Caco-2 (cell line): ENCODE data around the gene TNRC6B. TPM values are rescaled to one million over a fixed set of nuclear protein-coding genes. Genes with fewer than 3 reads are reported as not detected.

Experiments
- BruUV-seq: library from RNA; stranded (reverse); fragments of 400-500 nt; replicated peaks from 2 replicates; lab custom pipeline; 2021; lab: Mats Ljungman, UMichigan
- CTCF ChIA-PET: fragments of 300-600 bp; sonication (Branson Sonifier 250); formaldehyde crosslinking; loops from one replicate; lab custom pipeline; 2022; ENCODE audit warnings: antibody characterized with exemption; lab: Charles Lee
- POLR2A ChIA-PET: fragments of 300-600 bp; sonication (Branson Sonifier 250); formaldehyde crosslinking; loops from one replicate; lab custom pipeline; 2022; ENCODE audit warnings: antibody characterized with exemption; lab: Charles Lee
- DNase-seq, 2 experiments: peaks; one replicate each; pipeline versions ENCODE4 v3.0.0 to v3.0.0-alpha.2; 2020 to 2022
- H3K27me3 ChIP-seq: replicated peaks from 2 replicates; pipeline ENCODE4 v1.6.0; 2011; ENCODE audit warnings: low read length; ENCODE audit not compliant: control insufficient read depth, insufficient read depth
- H3K36me3 ChIP-seq: 2 replicates; pipeline ENCODE4 v1.5.1; 2011; ENCODE audit warnings: low read length; ENCODE audit not compliant: control insufficient read depth, insufficient read depth
- H3K4me1 ChIP-seq: fragments of 250-450 bp; sonication (Bioruptor Pico); 2 replicates; pipeline ENCODE4 v1.5.1; 2020; ENCODE audit warnings: mild to moderate bottlenecking
- H3K4me3 ChIP-seq: 2 replicates; pipeline ENCODE4 v1.5.1; 2011; ENCODE audit warnings: low read depth, mild to moderate bottlenecking, control low read depth, low read length
- H3K9me3 ChIP-seq: fragments of 250-450 bp; sonication (Bioruptor Pico); 2 replicates; pipeline ENCODE4 v1.5.1; 2020; ENCODE audit warnings: mild to moderate bottlenecking, moderate library complexity
- H3K27ac Mint-ChIP-seq: one replicate; pipeline ENCODE4 v1.8.0; 2022; ENCODE audit warnings: mixed read lengths; ENCODE audit not compliant: unreplicated experiment
- H3K27me3 Mint-ChIP-seq: one replicate; pipeline ENCODE4 v1.8.0; 2022; ENCODE audit warnings: mixed read lengths; ENCODE audit not compliant: insufficient read depth, unreplicated experiment
- H3K36me3 Mint-ChIP-seq: one replicate; pipeline ENCODE4 v1.8.0; 2022; ENCODE audit warnings: mild to moderate bottlenecking, mixed read lengths; ENCODE audit not compliant: insufficient read depth, unreplicated experiment
- H3K4me1 Mint-ChIP-seq: one replicate; pipeline ENCODE4 v1.8.0; 2022; ENCODE audit warnings: low read depth, mixed read lengths; ENCODE audit not compliant: unreplicated experiment
- H3K4me3 Mint-ChIP-seq: one replicate; pipeline ENCODE4 v1.8.0; 2022; ENCODE audit warnings: mild to moderate bottlenecking, moderate library complexity, mixed read lengths; ENCODE audit not compliant: unreplicated experiment
- H3K9me3 Mint-ChIP-seq: one replicate; pipeline ENCODE4 v1.8.0; 2022; ENCODE audit warnings: mixed read lengths; ENCODE audit not compliant: unreplicated experiment
- intact Hi-C: fragments of 100-400 bp; cut with micrococcal nuclease; formaldehyde crosslinking; loops from one replicate; pipeline ENCODE4 v1.10.0; 2022; ENCODE audit not compliant: unreplicated experiment
- total RNA-seq: library from RNA; stranded (reverse); gene quantifications from 2 replicates; pipeline ENCODE4 v1.2.3, GENCODE V29; 2022
- TF ChIP-seq, protein P1 (sequence below), 2 experiments: fragments of 200-600 bp in 1 of 2; IDR thresholded peaks; 1 replicate in 1 of 2; 2 replicates in 1 of 2; pipeline versions ENCODE4 v1.5.1 to v1.8.0; 2011 to 2022; ENCODE audit warnings: antibody characterized with exemption in 1 of 2, control low read depth in 1 of 2, inconsistent platforms in 1 of 2, low read depth in 1 of 2, low read length in 1 of 2, mild to moderate bottlenecking in 1 of 2, moderate library complexity in 1 of 2; ENCODE audit not compliant: insufficient read depth in 1 of 2, severe bottlenecking in 1 of 2, unreplicated experiment in 1 of 2

The TNRC6B gene
- total RNA-seq, 1 experiment from 2014 or later: 23.5 TPM

DNA sequence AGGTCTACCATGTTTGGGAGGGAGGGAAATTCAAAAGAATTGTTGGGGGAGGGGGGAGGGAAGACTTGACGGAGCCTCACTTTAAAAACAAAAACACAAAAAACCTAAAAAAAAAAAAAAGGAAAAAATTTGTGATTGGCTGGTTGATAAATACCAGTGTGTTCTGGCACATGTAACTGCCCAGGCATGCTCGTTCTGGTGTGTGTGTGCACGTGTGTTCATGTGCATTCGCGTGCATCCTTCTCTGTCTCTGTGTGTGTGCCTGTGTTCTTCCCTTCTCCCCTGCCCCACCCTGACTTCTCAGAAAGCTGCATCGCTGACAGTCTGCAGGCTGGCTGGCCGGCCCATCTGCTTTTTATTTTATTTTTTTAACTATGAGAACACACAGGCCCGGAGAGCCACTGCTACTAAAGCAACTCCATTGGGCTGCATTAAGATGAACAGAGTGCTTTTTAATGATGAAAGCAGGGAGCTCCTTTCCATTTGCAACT is 146.0 kb downstream of the TNRC6B start:
- no peak overlapping the region for H3K4me3 ChIP-seq
- POLR2A ChIA-PET: no interaction called here
- H3K27me3 ChIP-seq: no peaks in the 10 kb centered on the region
- Mint-ChIP-seq H3K36me3 (peaks cover 13% of the 10 kb centered on the region), H3K4me3 (no peak overlapping the region), H3K27me3 (no peaks in the 10 kb centered on the region), H3K27ac (no peak overlapping the region), H3K4me1 (no peaks in the 10 kb centered on the region), H3K9me3 (no peaks in the 10 kb centered on the region)
- no peaks in the 10 kb centered on the region for H3K4me1 ChIP-seq
- intact Hi-C loops: no loop called here
- CTCF ChIA-PET: no interaction called here
- TF ChIP-seq, protein P1, sequence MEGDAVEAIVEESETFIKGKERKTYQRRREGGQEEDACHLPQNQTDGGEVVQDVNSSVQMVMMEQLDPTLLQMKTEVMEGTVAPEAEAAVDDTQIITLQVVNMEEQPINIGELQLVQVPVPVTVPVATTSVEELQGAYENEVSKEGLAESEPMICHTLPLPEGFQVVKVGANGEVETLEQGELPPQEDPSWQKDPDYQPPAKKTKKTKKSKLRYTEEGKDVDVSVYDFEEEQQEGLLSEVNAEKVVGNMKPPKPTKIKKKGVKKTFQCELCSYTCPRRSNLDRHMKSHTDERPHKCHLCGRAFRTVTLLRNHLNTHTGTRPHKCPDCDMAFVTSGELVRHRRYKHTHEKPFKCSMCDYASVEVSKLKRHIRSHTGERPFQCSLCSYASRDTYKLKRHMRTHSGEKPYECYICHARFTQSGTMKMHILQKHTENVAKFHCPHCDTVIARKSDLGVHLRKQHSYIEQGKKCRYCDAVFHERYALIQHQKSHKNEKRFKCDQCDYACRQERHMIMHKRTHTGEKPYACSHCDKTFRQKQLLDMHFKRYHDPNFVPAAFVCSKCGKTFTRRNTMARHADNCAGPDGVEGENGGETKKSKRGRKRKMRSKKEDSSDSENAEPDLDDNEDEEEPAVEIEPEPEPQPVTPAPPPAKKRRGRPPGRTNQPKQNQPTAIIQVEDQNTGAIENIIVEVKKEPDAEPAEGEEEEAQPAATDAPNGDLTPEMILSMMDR (IDR thresholded peaks at IDR 0.05; ENCODE audit: insufficient read depth in 1 of 2, low read depth in 1 of 2, low read length in 1 of 2, severe bottlenecking in 1 of 2, unreplicated experiment in 1 of 2): no peak
- H3K36me3 ChIP-seq: peaks cover 1% of the 10 kb centered on the region; the same call in 1 of the 2 replicates
- H3K9me3 ChIP-seq: no peaks in the 10 kb centered on the region
- no peak for DNase-seq
- TSS peak; percentile 30 for BruUV-seq

DNA sequence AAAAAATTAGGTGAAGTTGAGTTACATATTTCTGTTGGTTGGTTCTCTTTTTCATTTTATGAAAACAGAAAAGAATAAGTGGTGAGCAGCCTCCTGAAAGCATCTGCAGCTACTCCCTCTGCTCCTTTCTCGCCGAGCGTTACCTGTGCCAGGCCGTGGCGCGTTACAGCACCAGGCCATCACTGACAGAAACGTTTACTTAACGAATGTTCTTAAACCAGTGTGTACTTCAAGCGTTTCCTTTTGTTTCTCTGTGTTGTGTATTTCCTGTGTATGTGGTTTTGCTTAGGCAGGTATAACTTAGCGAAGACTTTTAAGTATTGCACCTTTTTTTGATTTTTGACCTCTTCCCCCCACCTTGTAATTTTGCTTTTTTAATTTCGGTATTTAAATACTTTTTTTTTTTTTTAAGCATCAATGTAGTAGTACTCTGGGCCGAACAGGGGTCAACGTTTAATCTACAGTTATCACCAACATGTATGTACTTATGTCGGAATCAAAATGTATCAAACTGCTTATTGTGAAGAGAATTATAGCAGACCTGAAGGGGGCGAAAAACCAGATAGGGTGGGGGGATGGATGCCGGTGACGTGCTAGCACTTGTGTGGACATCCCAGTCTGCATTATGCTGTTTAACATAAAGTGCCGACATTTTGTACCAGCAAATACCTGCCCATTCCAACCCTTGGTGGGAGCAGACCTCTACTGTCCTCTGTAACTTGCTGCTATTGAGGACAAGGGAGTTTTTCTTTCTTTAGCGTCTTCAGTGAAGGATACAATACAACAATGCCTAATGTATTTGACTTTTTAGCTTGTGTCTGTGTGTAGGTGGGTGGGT is 147.0 kb downstream of the TNRC6B start:
- Histone ChIP-seq H3K27me3 (no peaks in the 10 kb centered on the region), H3K36me3 (peaks cover 1% of the 10 kb centered on the region; the same call in 1 of the 2 replicates), H3K4me3 (no peak overlapping the region), H3K9me3 (no peaks in the 10 kb centered on the region), H3K4me1 (no peaks in the 10 kb centered on the region)
- ChIA-PET POLR2A (no interaction called here), CTCF (no interaction called here)
- Mint-ChIP-seq H3K36me3 (peaks cover 13% of the 10 kb centered on the region), H3K27me3 (no peaks in the 10 kb centered on the region), H3K4me1 (no peaks in the 10 kb centered on the region), H3K27ac (no peak overlapping the region), H3K9me3 (no peaks in the 10 kb centered on the region), H3K4me3 (no peak overlapping the region)
- BruUV-seq: no TSS peak
- intact Hi-C loops: no loop called here
- TF ChIP-seq, protein P1 (IDR thresholded peaks at IDR 0.05; ENCODE audit: insufficient read depth in 1 of 2, low read depth in 1 of 2, low read length in 1 of 2, severe bottlenecking in 1 of 2, unreplicated experiment in 1 of 2): no peak
- no peak for DNase-seq

DNA sequence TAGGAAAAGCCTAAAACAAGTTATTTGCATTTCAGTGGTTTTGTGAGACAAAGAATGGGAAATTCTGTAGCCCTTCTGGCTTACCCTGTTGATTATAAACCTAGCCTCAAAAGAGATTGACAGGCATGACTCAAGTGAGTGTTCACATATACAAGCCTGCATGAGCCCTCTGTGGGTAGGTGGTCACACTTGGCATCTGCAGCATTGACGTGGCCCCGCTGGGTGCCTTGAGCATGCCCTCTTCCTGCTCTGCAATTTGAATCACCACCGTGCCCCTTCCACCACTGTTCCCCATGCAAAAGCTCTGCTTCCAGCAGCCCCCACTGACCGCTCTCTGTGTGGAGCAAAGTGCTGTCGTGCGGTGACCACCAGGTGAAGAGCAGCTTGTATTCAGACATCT is 147.6 kb downstream of the TNRC6B start:
- Histone ChIP-seq H3K4me1 (no peaks in the 10 kb centered on the region), H3K27me3 (no peaks in the 10 kb centered on the region), H3K36me3 (peaks cover 1% of the 10 kb centered on the region; the same call in 1 of the 2 replicates), H3K9me3 (no peaks in the 10 kb centered on the region), H3K4me3 (no peak overlapping the region)
- ChIA-PET POLR2A (no interaction called here), CTCF (interaction anchor here (0.6 kb wide), 1 partner anchor 137 kb away, joined by 7 read pairs; no protein-coding TSS in a partner anchor)
- BruUV-seq: no TSS peak
- peaks cover 13% of the 10 kb centered on the region for H3K36me3 Mint-ChIP-seq
- TF ChIP-seq, protein P1 (IDR thresholded peaks at IDR 0.05; ENCODE audit: insufficient read depth in 1 of 2, low read depth in 1 of 2, low read length in 1 of 2, severe bottlenecking in 1 of 2, unreplicated experiment in 1 of 2): no peak
- no peaks in the 10 kb centered on the region for H3K9me3 Mint-ChIP-seq
- H3K4me3 Mint-ChIP-seq: no peak overlapping the region
- intact Hi-C loops: no loop called here
- H3K27me3 Mint-ChIP-seq: no peaks in the 10 kb centered on the region
- no peak overlapping the region for H3K27ac Mint-ChIP-seq
- no peaks in the 10 kb centered on the region for H3K4me1 Mint-ChIP-seq
- DNase-seq: no peak
